Skeletal muscle tissue (tissue), 5 donors: ENCODE measurements around the gene CHST10. TPM values are rescaled to one million over a fixed set of nuclear protein-coding genes. Genes with fewer than 3 reads are reported as not detected.
"Not testable (repeated sequence)": the region's sequence is repeated elsewhere in the genome, so short reads cannot be mapped to it uniquely, and the experiment has no call there.

Experiments used
- H3K27ac ChIP-seq: one replicate; pipeline ENCODE4 v1.7.0; 2013; ENCODE audit warnings: mild to moderate bottlenecking, low read depth, low read length, inconsistent platforms
- H3K27me3 ChIP-seq, 3 donors: one replicate each; pipeline ENCODE4 v1.7.0; 2013; ENCODE audit warnings: low read length in 3 of 3; ENCODE audit not compliant: control insufficient read depth in 3 of 3, insufficient read depth in 3 of 3
- H3K36me3 ChIP-seq, 3 donors: one replicate each; pipeline ENCODE4 v1.7.0; 2013; ENCODE audit warnings: low read length in 3 of 3; ENCODE audit not compliant: control insufficient read depth in 3 of 3, insufficient read depth in 3 of 3
- H3K4me1 ChIP-seq, 3 donors: one replicate each; pipeline ENCODE4 v1.7.0; 2013; ENCODE audit warnings: low read length in 3 of 3, mild to moderate bottlenecking in 3 of 3; ENCODE audit not compliant: control insufficient read depth in 3 of 3, insufficient read depth in 3 of 3
- H3K4me3 ChIP-seq, 3 donors: one replicate each; pipeline ENCODE4 v1.7.0; 2013; ENCODE audit warnings: low read length in 3 of 3
- H3K9ac ChIP-seq, 3 donors: one replicate each; pipeline ENCODE4 v1.7.0; 2013; ENCODE audit warnings: low read length in 3 of 3, mild to moderate bottlenecking in 3 of 3, moderate library complexity in 2 of 3, low read depth in 1 of 3
- H3K9me3 ChIP-seq, 3 donors: one replicate each; pipeline ENCODE4 v1.7.0; 2013; ENCODE audit warnings: low read length in 3 of 3; ENCODE audit not compliant: control insufficient read depth in 3 of 3
- small RNA-seq: library from RNA; depleted of rRNA; stranded (forward); fragments of <200 nt; gene quantifications from one replicate; pipeline ENCODE3, GENCODE V24; 2014
- total RNA-seq: library from RNA; depleted of rRNA; stranded (reverse); fragments of >200 nt; gene quantifications from one replicate; pipeline ENCODE4 v1.2.3, GENCODE V29; 2014
- donor health status: Osteomylitis.

CHST10 gene
- total RNA-seq, 1 donor from 2014 or later = 12.5 TPM

- H3K9ac ChIP-seq = no peak overlapping the region
- H3K4me1 ChIP-seq = no peaks in the 10 kb centered on the region
- no peak overlapping the region for H3K4me3 ChIP-seq
- no peak overlapping the region for H3K27ac ChIP-seq
- peaks cover 0 to 7% (median 6%) of the 10 kb centered on the region in 3 donors for H3K27me3 ChIP-seq
- no peaks in the 10 kb centered on the region for H3K9me3 ChIP-seq
- H3K36me3 ChIP-seq = no peaks in the 10 kb centered on the region
These were observed 66.7 kb downstream of the CHST10 start for GRCh38 chr2:100350661-100351185.

- not testable (repeated sequence) for H3K27ac ChIP-seq, H3K9me3 ChIP-seq, H3K27me3 ChIP-seq, H3K4me1 ChIP-seq, H3K4me3 ChIP-seq, H3K9ac ChIP-seq, H3K36me3 ChIP-seq
These were observed 72.3 kb downstream of the CHST10 start for GRCh38 chr2:100345144-100345543.

GRCh38 chr2:100344433-100344832 is 73.0 kb downstream of the CHST10 start:
- no peaks in the 10 kb centered on the region for H3K36me3 ChIP-seq
- H3K27ac ChIP-seq = no peak overlapping the region
- H3K27me3 ChIP-seq = peaks cover 0 to 8% (median 6%) of the 10 kb centered on the region in 3 donors
- no peak overlapping the region for H3K4me3 ChIP-seq
- H3K9me3 ChIP-seq = no peaks in the 10 kb centered on the region
- no peak overlapping the region for H3K9ac ChIP-seq
- no peaks in the 10 kb centered on the region for H3K4me1 ChIP-seq

GRCh38 chr2:100342466-100342865 is 75.0 kb downstream of the CHST10 start:
- H3K9ac ChIP-seq, H3K4me3 ChIP-seq, H3K27ac ChIP-seq, H3K36me3 ChIP-seq, H3K4me1 ChIP-seq, H3K9me3 ChIP-seq: not testable (repeated sequence)
- H3K27me3 ChIP-seq = peaks cover 0 to 13% (median 8%) of the 10 kb centered on the region in 3 donors

Small RNAs within 50 kb of the gene (small RNA-seq; reads per million reads assigned to genes)
- not detected for gene AC012493.2
- not detected for gene AC012493.3

Other genes starting within 250 kb of the CHST10 start
- 1.0 TPM for gene LONRF2, start 95.2 kb downstream of the CHST10 start, total RNA-seq
- gene NMS, start 52.8 kb upstream of the CHST10 start, total RNA-seq = not detected
- gene PDCL3, start 145.3 kb upstream of the CHST10 start, total RNA-seq = 15.7 TPM